ENCODE data around the gene RXRB. TPM values are rescaled to one million over a fixed set of nuclear protein-coding genes. Genes with fewer than 3 reads are reported as not detected.

Gene RXRB
- total and polyA plus RNA-seq, 2 of the 13 experiments (the other 11 are each of a cell fraction or from before 2014, with no cell fraction given) = 26.7 to 55.7 TPM

GRCh38 chr6:33198159-33198852, 2.2 kb downstream of the RXRB start (continued):
- TF ChIP-seq MXI1 (IDR thresholded peaks at IDR 0.05; ENCODE audit: borderline replicate concordance, low read depth, low read length) = peak; percentile 44; the same call in 1 of the 3 replicates
- peak; percentile 93 for TF ChIP-seq MAZ (IDR thresholded peaks at IDR 0.05; ENCODE audit: borderline replicate concordance, low read depth, low read length)
- TF ChIP-seq MAZ (CRISPR knock-in tag; IDR thresholded peaks at IDR 0.05; ENCODE audit: low read depth) = peak; percentile 91
- TF ChIP-seq GATAD1 (CRISPR knock-in tag; IDR thresholded peaks at IDR 0.05) = peak; percentile 81
- TF ChIP-seq ZNF691 (CRISPR knock-in tag; IDR thresholded peaks at IDR 0.05; ENCODE audit: borderline replicate concordance, low read depth) = peak; percentile 90; the same call in 1 of the 2 replicates
- peak; percentile 86; the same call in 1 of the 2 replicates for TF ChIP-seq CREM (IDR thresholded peaks at IDR 0.05)
- TF ChIP-seq CREM (CRISPR knock-in tag; IDR thresholded peaks at IDR 0.05) = no peak
- no peak for TF ChIP-seq NFE2 (CRISPR knock-in tag; IDR thresholded peaks at IDR 0.05)
- TF ChIP-seq, protein P1, sequence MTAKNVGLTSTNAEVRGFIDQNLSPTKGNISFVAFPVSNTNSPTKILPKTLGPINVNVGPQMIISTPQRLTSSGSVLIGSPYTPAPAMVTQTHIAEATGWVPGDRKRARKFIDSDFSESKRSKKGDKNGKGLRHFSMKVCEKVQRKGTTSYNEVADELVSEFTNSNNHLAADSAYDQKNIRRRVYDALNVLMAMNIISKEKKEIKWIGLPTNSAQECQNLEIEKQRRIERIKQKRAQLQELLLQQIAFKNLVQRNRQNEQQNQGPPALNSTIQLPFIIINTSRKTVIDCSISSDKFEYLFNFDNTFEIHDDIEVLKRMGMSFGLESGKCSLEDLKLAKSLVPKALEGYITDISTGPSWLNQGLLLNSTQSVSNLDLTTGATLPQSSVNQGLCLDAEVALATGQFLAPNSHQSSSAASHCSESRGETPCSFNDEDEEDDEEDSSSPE (CRISPR knock-in tag; IDR thresholded peaks at IDR 0.05) = 0 out of 2 replicates have a peak, but pooled peaks have one; percentile 31
- peak; percentile 82; the same call in 1 of the 2 replicates for TF ChIP-seq HOXA3 (CRISPR knock-in tag; IDR thresholded peaks at IDR 0.05)
- TF ChIP-seq ZSCAN5A (CRISPR knock-in tag; IDR thresholded peaks at IDR 0.05; ENCODE audit: borderline replicate concordance) = no peak
- peak; percentile 52; the same call in 1 of the 2 replicates for TF ChIP-seq NKX3-1 (CRISPR knock-in tag; IDR thresholded peaks at IDR 0.05)
- TF ChIP-seq ZFP36L1 (CRISPR knock-in tag; IDR thresholded peaks at IDR 0.05) = no peak
- TF ChIP-seq, protein P2, sequence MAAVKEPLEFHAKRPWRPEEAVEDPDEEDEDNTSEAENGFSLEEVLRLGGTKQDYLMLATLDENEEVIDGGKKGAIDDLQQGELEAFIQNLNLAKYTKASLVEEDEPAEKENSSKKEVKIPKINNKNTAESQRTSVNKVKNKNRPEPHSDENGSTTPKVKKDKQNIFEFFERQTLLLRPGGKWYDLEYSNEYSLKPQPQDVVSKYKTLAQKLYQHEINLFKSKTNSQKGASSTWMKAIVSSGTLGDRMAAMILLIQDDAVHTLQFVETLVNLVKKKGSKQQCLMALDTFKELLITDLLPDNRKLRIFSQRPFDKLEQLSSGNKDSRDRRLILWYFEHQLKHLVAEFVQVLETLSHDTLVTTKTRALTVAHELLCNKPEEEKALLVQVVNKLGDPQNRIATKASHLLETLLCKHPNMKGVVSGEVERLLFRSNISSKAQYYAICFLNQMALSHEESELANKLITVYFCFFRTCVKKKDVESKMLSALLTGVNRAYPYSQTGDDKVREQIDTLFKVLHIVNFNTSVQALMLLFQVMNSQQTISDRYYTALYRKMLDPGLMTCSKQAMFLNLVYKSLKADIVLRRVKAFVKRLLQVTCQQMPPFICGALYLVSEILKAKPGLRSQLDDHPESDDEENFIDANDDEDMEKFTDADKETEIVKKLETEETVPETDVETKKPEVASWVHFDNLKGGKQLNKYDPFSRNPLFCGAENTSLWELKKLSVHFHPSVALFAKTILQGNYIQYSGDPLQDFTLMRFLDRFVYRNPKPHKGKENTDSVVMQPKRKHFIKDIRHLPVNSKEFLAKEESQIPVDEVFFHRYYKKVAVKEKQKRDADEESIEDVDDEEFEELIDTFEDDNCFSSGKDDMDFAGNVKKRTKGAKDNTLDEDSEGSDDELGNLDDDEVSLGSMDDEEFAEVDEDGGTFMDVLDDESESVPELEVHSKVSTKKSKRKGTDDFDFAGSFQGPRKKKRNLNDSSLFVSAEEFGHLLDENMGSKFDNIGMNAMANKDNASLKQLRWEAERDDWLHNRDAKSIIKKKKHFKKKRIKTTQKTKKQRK (IDR thresholded peaks at IDR 0.05; ENCODE audit: low read length) = no peak
- TF ChIP-seq ATF1 (CRISPR knock-in tag; IDR thresholded peaks at IDR 0.05) = no peak
- TF ChIP-seq HCFC1 (IDR thresholded peaks at IDR 0.05; ENCODE audit: low read depth, low read length) = no peak
- peak; percentile 79 for TF ChIP-seq ZNF644 (CRISPR knock-in tag; IDR thresholded peaks at IDR 0.05; ENCODE audit: low read depth)
- TF ChIP-seq HOXA9 (CRISPR knock-in tag; IDR thresholded peaks at IDR 0.05; ENCODE audit: borderline replicate concordance) = 0 out of 2 replicates have a peak, but pooled peaks have one; percentile 26
- peak; percentile 93; the same call in 1 of the 2 replicates for TF ChIP-seq KDM1A (CRISPR knock-in tag; IDR thresholded peaks at IDR 0.05)
- TF ChIP-seq SALL2 (CRISPR knock-in tag; IDR thresholded peaks at IDR 0.05) = 0 out of 2 replicates have a peak, but pooled peaks have one; percentile 25
- no peak for TF ChIP-seq CREB3 (CRISPR knock-in tag; IDR thresholded peaks at IDR 0.05)
- no peak for TF ChIP-seq MAFK (conservative IDR thresholded peaks at IDR 0.05 in 1 of 2, IDR thresholded peaks at IDR 0.05 in 1 of 2; ENCODE audit: low read length in 2 of 2)
